H1 (cell line): ENCODE data around the gene FOXN4. TPM values are rescaled to one million over a fixed set of nuclear protein-coding genes. Genes with fewer than 3 reads are reported as not detected.

Experiments
- CTCF ChIA-PET: fragments of 300-600 bp; sonication (Branson Sonifier 250); formaldehyde crosslinking; loops from one replicate; lab custom pipeline; 2021; ENCODE audit not compliant: partially characterized antibody; lab: Charles Lee
- POLR2A ChIA-PET: fragments of 300-600 bp; sonication (Branson Sonifier 250); formaldehyde crosslinking; loops from one replicate; lab custom pipeline; 2021; ENCODE audit warnings: inconsistent platforms; ENCODE audit not compliant: partially characterized antibody; lab: Charles Lee
- DNase-seq, 2 experiments: peaks; one replicate each; pipeline versions ENCODE4 v3.0.0 to v3.0.0-alpha.2; 2010 to 2022; ENCODE audit warnings: low spot score in 2 of 2, low read depth in 1 of 2, mixed read lengths in 1 of 2
- FAIRE-seq: peaks from 2 replicates; lab custom pipeline; 2011; peaks lifted over from hg19 to GRCh38; lab: Jason Lieb, UNC
- H2AFZ ChIP-seq: 2 replicates; pipeline ENCODE4 v1.8.1; 2012; ENCODE audit warnings: low read length, inconsistent platforms
- H2AK5ac ChIP-seq: 2 replicates; pipeline ENCODE4 v1.6.1; 2013; ENCODE audit warnings: low read depth, low read length
- H2BK120ac ChIP-seq: replicated peaks from 2 replicates; pipeline ENCODE3; 2013; ENCODE audit warnings: low read depth, low read length, inconsistent platforms
- H2BK12ac ChIP-seq: 2 replicates; pipeline ENCODE4 v1.6.1; 2013; ENCODE audit warnings: low read depth, low read length
- H2BK15ac ChIP-seq: 2 replicates; pipeline ENCODE4 v1.6.1; 2013; ENCODE audit warnings: low read length
- H2BK20ac ChIP-seq: 2 replicates; pipeline ENCODE4 v1.6.1; 2013; ENCODE audit warnings: low read length
- H2BK5ac ChIP-seq: 2 replicates; pipeline ENCODE4 v1.6.1; 2013; ENCODE audit warnings: low read depth, low read length
- H3K14ac ChIP-seq: 2 replicates; pipeline ENCODE4 v1.6.1; 2013; ENCODE audit warnings: inconsistent platforms; ENCODE audit not compliant: insufficient read length
- H3K18ac ChIP-seq: 2 replicates; pipeline ENCODE4 v1.6.1; 2013; ENCODE audit warnings: low read length; ENCODE audit errors: extremely low read depth
- H3K23ac ChIP-seq: 2 replicates; pipeline ENCODE4 v1.6.1; 2013; ENCODE audit warnings: inconsistent platforms; ENCODE audit not compliant: insufficient read length
- H3K23me2 ChIP-seq: 2 replicates; pipeline ENCODE4 v1.6.1; 2013; ENCODE audit warnings: low read depth, low read length
- H3K27ac ChIP-seq: 2 replicates; pipeline ENCODE4 v1.6.1; 2011; ENCODE audit warnings: low read depth, low read length, inconsistent platforms
- H3K27me3 ChIP-seq, 4 experiments: replicated peaks in 1 of 4; 1 replicate in 1 of 4; 2 replicates in 3 of 4; pipeline versions ENCODE4 v1.6.1 to v1.8.1; 2011 to 2013; ENCODE audit warnings: low read length in 3 of 4, mild to moderate bottlenecking in 3 of 4, inconsistent platforms in 2 of 4, mixed read lengths in 2 of 4, moderate library complexity in 1 of 4; ENCODE audit not compliant: control insufficient read depth in 3 of 4, insufficient read depth in 3 of 4; ENCODE audit errors: extremely low read depth in 1 of 4
- H3K36me3 ChIP-seq, 4 experiments: 2 replicates each; pipeline versions ENCODE4 v1.6.1 to v1.8.1; 2011 to 2013; ENCODE audit warnings: mild to moderate bottlenecking in 4 of 4, low read length in 3 of 4, moderate library complexity in 2 of 4, control low read depth in 1 of 4, inconsistent platforms in 1 of 4; ENCODE audit not compliant: insufficient read depth in 4 of 4, control insufficient read depth in 2 of 4
- H3K4ac ChIP-seq: replicated peaks from 2 replicates; pipeline ENCODE3; 2013; ENCODE audit warnings: low read length, low read depth, mixed read lengths, inconsistent platforms; ENCODE audit not compliant: insufficient read length
- H3K4me1 ChIP-seq, 4 experiments: replicated peaks in 1 of 4; 1 replicate in 1 of 4; 2 replicates in 3 of 4; pipeline versions ENCODE4 v1.6.1 to v1.8.1; 2011 to 2013; ENCODE audit warnings: low read length in 3 of 4, inconsistent platforms in 2 of 4, mixed read lengths in 1 of 4; ENCODE audit not compliant: insufficient read depth in 4 of 4, control insufficient read depth in 3 of 4
- H3K4me2 ChIP-seq, 2 experiments: 2 replicates each; pipeline versions ENCODE4 v1.6.1 to v1.8.1; 2011 to 2013; ENCODE audit warnings: low read depth in 2 of 2, low read length in 2 of 2, control low read depth in 1 of 2, inconsistent platforms in 1 of 2, mild to moderate bottlenecking in 1 of 2; ENCODE audit not compliant: insufficient read depth in 1 of 2
- H3K4me3 ChIP-seq, 4 experiments: fragments of 200-600, 300-600 bp in 1 of 4; sonication (generic), shearing (Covaris generic), sonication (Bioruptor Twin) in 1 of 4; 2 replicates each; pipeline versions ENCODE4 v1.5.1 to v1.8.1; 2011 to 2016; ENCODE audit warnings: low read length in 4 of 4, low read depth in 3 of 4, control low read depth in 2 of 4, inconsistent platforms in 2 of 4, mild to moderate bottlenecking in 2 of 4, mixed read lengths in 1 of 4, moderate library complexity in 1 of 4; ENCODE audit not compliant: insufficient read depth in 2 of 4; ENCODE audit errors: extremely low read depth in 1 of 4
- H3K56ac ChIP-seq: replicated peaks from 2 replicates; pipeline ENCODE3; 2013; ENCODE audit warnings: low read depth, mild to moderate bottlenecking, mixed read lengths, low read length, inconsistent platforms; ENCODE audit not compliant: insufficient read length
- H3K79me1 ChIP-seq: 2 replicates; pipeline ENCODE4 v1.6.1; 2013; ENCODE audit warnings: low read depth, low read length, control low read depth
- H3K79me2 ChIP-seq, 2 experiments: 2 replicates each; pipeline versions ENCODE4 v1.6.1 to v1.8.1; 2012 to 2013; ENCODE audit warnings: low read length in 2 of 2, mild to moderate bottlenecking in 2 of 2, inconsistent platforms in 1 of 2; ENCODE audit not compliant: insufficient read depth in 2 of 2, control insufficient read depth in 1 of 2
- H3K9ac ChIP-seq, 4 experiments: replicated peaks in 1 of 4; 1 replicate in 1 of 4; 2 replicates in 3 of 4; pipeline versions ENCODE4 v1.6.1 to v1.8.1; 2011 to 2013; ENCODE audit warnings: low read depth in 3 of 4, low read length in 3 of 4, control low read depth in 2 of 4, mild to moderate bottlenecking in 2 of 4, moderate library complexity in 2 of 4, inconsistent platforms in 1 of 4; ENCODE audit errors: extremely low read depth in 1 of 4
- H3K9me3 ChIP-seq, 2 experiments: 2 replicates each; pipeline versions ENCODE4 v1.6.1 to v1.8.1; 2012 to 2013; ENCODE audit warnings: mild to moderate bottlenecking in 2 of 2, moderate library complexity in 2 of 2, control low read depth in 1 of 2, inconsistent platforms in 1 of 2, low read depth in 1 of 2, low read length in 1 of 2, mixed read lengths in 1 of 2; ENCODE audit not compliant: insufficient read depth in 2 of 2
- H4K20me1 ChIP-seq, 2 experiments: replicated peaks in 1 of 2; 2 replicates each; pipeline versions ENCODE3 to v1.8.1; 2011 to 2013; ENCODE audit warnings: inconsistent platforms in 2 of 2, low read length in 2 of 2, mild to moderate bottlenecking in 1 of 2; ENCODE audit not compliant: insufficient read depth in 2 of 2, control insufficient read depth in 1 of 2
- H4K5ac ChIP-seq: 2 replicates; pipeline ENCODE4 v1.6.1; 2013; ENCODE audit warnings: low read length, low read depth, mixed read lengths, inconsistent platforms; ENCODE audit not compliant: insufficient read length
- H4K8ac ChIP-seq: 2 replicates; pipeline ENCODE4 v1.8.0; 2013; ENCODE audit warnings: mild to moderate bottlenecking, moderate library complexity, low read length, inconsistent platforms; ENCODE audit not compliant: insufficient read depth; ENCODE audit errors: extremely low read depth
- H4K91ac ChIP-seq: replicated peaks from 2 replicates; pipeline ENCODE3; 2013; ENCODE audit warnings: low read length, mixed read lengths, inconsistent platforms; ENCODE audit not compliant: insufficient read length
- CREB1 ChIP-seq: IDR thresholded peaks from 2 replicates; pipeline ENCODE4 v1.6.1; 2012; ENCODE audit warnings: inconsistent platforms
- GABPA ChIP-seq: IDR thresholded peaks from 2 replicates; pipeline ENCODE4 v1.6.1; 2011; ENCODE audit warnings: mild to moderate bottlenecking, low read length, moderate library complexity, borderline replicate concordance; ENCODE audit not compliant: insufficient read depth
- JUN ChIP-seq: IDR thresholded peaks from 2 replicates; pipeline ENCODE4 v1.6.1; 2011; ENCODE audit warnings: low read depth, mild to moderate bottlenecking, improper control_type of control experiment, low read length
- PHF8 ChIP-seq: fragments of 200-600 bp; sonication (generic); conservative IDR thresholded peaks from 2 replicates; pipeline ENCODE4 v1.7.1; 2012; ENCODE audit warnings: low read depth, mild to moderate bottlenecking, inconsistent platforms, low read length, moderate library complexity
- SUZ12 ChIP-seq: fragments of 200-600 bp; sonication (generic); IDR thresholded peaks from 2 replicates; pipeline ENCODE4 v1.6.1; 2012; ENCODE audit warnings: mild to moderate bottlenecking, inconsistent platforms, low read length, moderate library complexity, mixed read lengths
- TAF7 ChIP-seq: optimal IDR thresholded peaks from 2 replicates; pipeline ENCODE3; 2011; ENCODE audit warnings: low read depth, mild to moderate bottlenecking, inconsistent platforms, low read length, moderate library complexity, borderline replicate concordance
- TBP ChIP-seq: IDR thresholded peaks from 2 replicates; pipeline ENCODE4 v1.6.1; 2011; ENCODE audit warnings: low read depth, low read length, improper control_type of control experiment
- TCF12 ChIP-seq: IDR thresholded peaks from 2 replicates; pipeline ENCODE4 v1.6.1; 2011; ENCODE audit warnings: low read depth, mild to moderate bottlenecking, low read length
- TEAD4 ChIP-seq: IDR thresholded peaks from 2 replicates; pipeline ENCODE4 v1.6.1; 2012; ENCODE audit warnings: low read depth, low read length, inconsistent platforms, mixed read lengths
- ZNF274 ChIP-seq: IDR thresholded peaks from 2 replicates; pipeline ENCODE4 v1.7.0; 2012; ENCODE audit warnings: low read length, borderline replicate concordance; ENCODE audit errors: extremely low read depth
- WGBS, 2 experiments: shearing (Covaris generic) in 1 of 2; methylation state at CpG; one replicate each; pipeline versions ENCODE4 v1.1.6 to v1.1.7; 2013 to 2015; ENCODE audit warnings: low lambda C conversion rate in 2 of 2, mixed read lengths in 2 of 2, inconsistent platforms in 1 of 2, low coverage in 1 of 2, missing lambda C conversion rate in 1 of 2; ENCODE audit not compliant: insufficient replicate concordance in 2 of 2, insufficient coverage in 1 of 2, insufficient read length in 1 of 2; ENCODE audit errors: extremely low coverage in 1 of 2, missing lambda C conversion rate in 1 of 2; 5-methylcytosine and 5-hydroxymethylcytosine counted together
- polyA plus RNA-seq, 7 experiments: library from polyadenylated mRNA; depleted of rRNA in 3 of 7; stranded (reverse) in 5 of 7; unstranded in 2 of 7; fragments of >200 nt in 5 of 7; fragments of 200-250 nt in 2 of 7; gene quantifications; 1 replicate in 5 of 7; 2 replicates in 1 of 7; 4 replicates in 1 of 7; pipeline versions ENCODE4 v1.2.1 to v1.2.3, GENCODE V29; 2011 to 2013; ENCODE audit warnings: missing spikeins in 2 of 7, mixed read lengths in 2 of 7
- total RNA-seq: library from RNA; stranded (reverse); fragmentation: NEBNext Ultra II Directional; extraction: Animal tissue kit (Norgen Biotek cat#: 25700); gene quantifications from 2 replicates; pipeline ENCODE4 v1.2.1, GENCODE V29; 2021

FOXN4 gene
- total and polyA plus RNA-seq, 2 of the 8 experiments (the other 6 are each of a cell fraction or from before 2014, with no cell fraction given) = 0.26 to 0.29 TPM

DNA sequence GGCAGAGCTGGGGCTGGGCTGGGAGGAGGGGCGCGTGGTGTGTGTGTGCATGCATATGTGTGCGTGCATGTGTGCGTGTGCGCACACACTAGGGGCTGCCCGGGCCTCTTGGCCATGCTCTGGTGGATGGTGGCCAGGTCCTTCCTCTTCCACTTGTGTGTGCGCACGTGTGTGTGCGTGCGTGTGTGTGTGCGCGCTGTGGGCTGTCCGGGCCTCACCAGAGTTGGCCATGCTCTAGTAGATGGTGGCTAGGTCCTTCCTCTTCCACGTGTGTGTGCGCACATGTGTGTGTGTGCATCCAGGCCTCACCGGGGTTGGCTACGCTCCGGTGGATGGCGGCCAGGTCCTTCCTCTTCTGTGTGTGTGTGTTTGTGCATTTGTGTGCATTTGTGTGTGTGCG, 24.7 kb downstream of the FOXN4 start:
- H3K9me3 ChIP-seq = no peaks in the 10 kb centered on the region
- H4K20me1 ChIP-seq = no peaks in the 10 kb centered on the region
- H3K14ac ChIP-seq = no peak overlapping the region
- H3K27me3 ChIP-seq = no peaks in the 10 kb centered on the region
- H3K4me3 ChIP-seq = no peak overlapping the region
- no peak for FAIRE-seq
- H2BK12ac ChIP-seq = no peak overlapping the region
- no peaks in the 10 kb centered on the region for H3K79me1 ChIP-seq
- WGBS, 2 experiments = 92% methylated on average over 14 of the region's 20 CpGs; no CpG with 5 or more reads in 1 of the 2 experiments
- no peaks in the 10 kb centered on the region for H3K36me3 ChIP-seq
- no peak overlapping the region for H3K56ac ChIP-seq
- H3K23me2 ChIP-seq = no peaks in the 10 kb centered on the region
- H2AFZ ChIP-seq = no peak overlapping the region
- H3K18ac ChIP-seq = no peak overlapping the region
- CTCF ChIA-PET = interaction anchor here (0.9 kb wide), 1 partner anchor 43 kb away, joined by 3 read pairs; no protein-coding TSS in a partner anchor
- H3K4me2 ChIP-seq = no peak overlapping the region
- no peak overlapping the region for H2AK5ac ChIP-seq
- H3K79me2 ChIP-seq = no peaks in the 10 kb centered on the region
- H2BK20ac ChIP-seq = no peak overlapping the region
- H4K5ac ChIP-seq = no peak overlapping the region
- no peak overlapping the region; the same call in 1 of the 2 replicates for H2BK5ac ChIP-seq
- no peak for DNase-seq
- H2BK15ac ChIP-seq = no peak overlapping the region
- H4K91ac ChIP-seq = no peak overlapping the region
- H3K27ac ChIP-seq = no peak overlapping the region
- H2BK120ac ChIP-seq = no peak overlapping the region
- no peak overlapping the region for H3K9ac ChIP-seq
- no peak overlapping the region for H4K8ac ChIP-seq
- H3K23ac ChIP-seq = no peak overlapping the region
- TF ChIP-seq TCF12 = no peak
- TF ChIP-seq GABPA = no peak
- no peak for TF ChIP-seq SUZ12
- TF ChIP-seq TBP = no peak
- TF ChIP-seq PHF8 = no peak
- no peak for TF ChIP-seq ZNF274
- no peak for TF ChIP-seq JUN
- no peak for TF ChIP-seq TEAD4
- no peak for TF ChIP-seq TAF7
- no peak for TF ChIP-seq CREB1
- TF ChIP-seq, all 59 proteins: peak for 0
- POLR2A ChIA-PET = no interaction called here
- H3K4ac ChIP-seq = no peak overlapping the region
- H3K4me1 ChIP-seq = no peaks in the 10 kb centered on the region; a peak in 2 of 7 replicates
